Epithelial cell of prostate (primary cell): Measurements from ENCODE around the gene SOAT2.

Experiments used
- DNase-seq: peaks from one replicate; pipeline ENCODE4 v3.0.0-alpha.2; 2011; ENCODE audit warnings: low read depth, low spot score
- H3K27ac ChIP-seq: fragments of 450-650 bp; 2 replicates; pipeline ENCODE4 v1.5.1; 2017; ENCODE audit warnings: mild to moderate bottlenecking

Gene SOAT2

GRCh38 chr12:53173085-53173715 is 69.9 kb downstream of the SOAT2 start:
- no peak for DNase-seq
- H3K27ac ChIP-seq: no peak overlapping the region
